Measurements from ENCODE around the gene PLEKHG5. TPM values are rescaled to one million over a fixed set of nuclear protein-coding genes. Genes with fewer than 3 reads are reported as not detected.

PLEKHG5 gene
- total RNA-seq, 2 donors from 2014 or later, result 2.8 to 3.9 TPM

- H3K9me3 Mint-ChIP-seq, result no peaks in the 10 kb centered on the region
- H3K36me3 Mint-ChIP-seq, result no peaks in the 10 kb centered on the region
- H3K27ac Mint-ChIP-seq, result no peak overlapping the region
- ATAC-seq, result no peak
- DNase-seq (ENCODE audit: low spot score in 2 of 2), result no peak
These were observed 16.6 kb downstream of the PLEKHG5 start for GRCh38 chr1:6474815-6475282.

GRCh38 chr1:6473974-6474814 is 17.3 kb downstream of the PLEKHG5 start:
- no peak for DNase-seq (ENCODE audit: low spot score in 2 of 2)
- Mint-ChIP-seq H3K9me3 (no peaks in the 10 kb centered on the region), H3K36me3 (no peaks in the 10 kb centered on the region), H3K27ac (no peak overlapping the region)
- no peak for ATAC-seq

- Mint-ChIP-seq H3K36me3 (no peaks in the 10 kb centered on the region), H3K27ac (no peak overlapping the region), H3K9me3 (no peaks in the 10 kb centered on the region)
- ATAC-seq, result no peak
- no peak for DNase-seq (ENCODE audit: low spot score in 2 of 2)
These were observed 18.3 kb downstream of the PLEKHG5 start for GRCh38 chr1:6473156-6473555.

GRCh38 chr1:6472391-6472790 is 19.1 kb downstream of the PLEKHG5 start:
- Mint-ChIP-seq H3K9me3 (no peaks in the 10 kb centered on the region), H3K36me3 (no peaks in the 10 kb centered on the region), H3K27ac (no peak overlapping the region)
- DNase-seq (ENCODE audit: low spot score in 2 of 2) (no peak), ATAC-seq (no peak)

GRCh38 chr1:6471970-6472368 is 19.5 kb downstream of the PLEKHG5 start:
- ATAC-seq (no peak), DNase-seq (ENCODE audit: low spot score in 2 of 2) (no peak)
- Mint-ChIP-seq H3K27ac (no peak overlapping the region), H3K9me3 (no peaks in the 10 kb centered on the region), H3K36me3 (no peaks in the 10 kb centered on the region)

DNA sequence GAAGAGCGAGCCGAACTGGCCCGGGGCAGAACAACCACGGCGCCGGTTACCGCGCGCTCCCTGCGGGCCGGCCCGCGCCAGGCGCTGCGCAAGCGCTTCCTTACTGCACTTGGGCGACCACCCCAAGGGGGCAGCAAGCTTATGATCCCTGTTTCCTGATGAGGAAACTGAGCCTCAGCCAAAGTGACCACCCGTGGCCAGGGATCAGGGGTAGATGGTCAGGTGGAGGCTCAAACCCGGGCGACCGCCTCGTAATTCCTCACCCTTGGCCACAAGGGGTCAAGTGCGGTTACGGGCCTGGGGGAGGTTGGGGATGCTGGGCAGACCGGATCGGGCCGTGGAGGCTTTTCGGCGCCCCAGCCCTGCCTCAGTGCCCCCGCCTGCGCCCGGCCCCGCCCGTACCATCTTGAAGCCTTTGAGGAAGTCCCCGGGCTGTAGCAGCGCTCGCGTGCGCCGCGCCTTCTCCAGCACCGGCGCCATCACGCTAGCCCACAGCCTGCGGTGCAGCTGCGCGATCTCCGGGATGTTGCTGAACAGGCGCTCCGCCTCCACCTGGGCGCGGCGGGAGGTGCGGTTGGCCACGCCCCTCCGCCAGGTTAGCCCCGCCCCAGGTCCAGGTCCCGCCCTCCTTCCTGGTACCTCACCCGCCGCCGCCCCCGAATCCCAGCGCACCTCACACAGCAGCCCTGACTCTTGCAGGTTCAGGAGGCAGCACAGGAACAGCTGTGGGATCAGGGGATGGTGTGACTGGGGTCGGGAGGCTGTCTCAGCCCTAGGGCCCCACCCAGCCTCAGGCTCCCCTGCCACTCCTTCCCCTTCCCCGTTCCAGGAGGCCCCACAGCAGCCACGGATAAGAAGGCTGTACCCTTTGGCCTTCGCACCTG is 20.1 kb downstream of the PLEKHG5 start:
- H3K27ac Mint-ChIP-seq, result no peak overlapping the region
- H3K36me3 Mint-ChIP-seq, result no peaks in the 10 kb centered on the region
- no peaks in the 10 kb centered on the region for H3K9me3 Mint-ChIP-seq
- no peak for ATAC-seq
- DNase-seq (ENCODE audit: low spot score in 2 of 2), result no peak

DNA sequence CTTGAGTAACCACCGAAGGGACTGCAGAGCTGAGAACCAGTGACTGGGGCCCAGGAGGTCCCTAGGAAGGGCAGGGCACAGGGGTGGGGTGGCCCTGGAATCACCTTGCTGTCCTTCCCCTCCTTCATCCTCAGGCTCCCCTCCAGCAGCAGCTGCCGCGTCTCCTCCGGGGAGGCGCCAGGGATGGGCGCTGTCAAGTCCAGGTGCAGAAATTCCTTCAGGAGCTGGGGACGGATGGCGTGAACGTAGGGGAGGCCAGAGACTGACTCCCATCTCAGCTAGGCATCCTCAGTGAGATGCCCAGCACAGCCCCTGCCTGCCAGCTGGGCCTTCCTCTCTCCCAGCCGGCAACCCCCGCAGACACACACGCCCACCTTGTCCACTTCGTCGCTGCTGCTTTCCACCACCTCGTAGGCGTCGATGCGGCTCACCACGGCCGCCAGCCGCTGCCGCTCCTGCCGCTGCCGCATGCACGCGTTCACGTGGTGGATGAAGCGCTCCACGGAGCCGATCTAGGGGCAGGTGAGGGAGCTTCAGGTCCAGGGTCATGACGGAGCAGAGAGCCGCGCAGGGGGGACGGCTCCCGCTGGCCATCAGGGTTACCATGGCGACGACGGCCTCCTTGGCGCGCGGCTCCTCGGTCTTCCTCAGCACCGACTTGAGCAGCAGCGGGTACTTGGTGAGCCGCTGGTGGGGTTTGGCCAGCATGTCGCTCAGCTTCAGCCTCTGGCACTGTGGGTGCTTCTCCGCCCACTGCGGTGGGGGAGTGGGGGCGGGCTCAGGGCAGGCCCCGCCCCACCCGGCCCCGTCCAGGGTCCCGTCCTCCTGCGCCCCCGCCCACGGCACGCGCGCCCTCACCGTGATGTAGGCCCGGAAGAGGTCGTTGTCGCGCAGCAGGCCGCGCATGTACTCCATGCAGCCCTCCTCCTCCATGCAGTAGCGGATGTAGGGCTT is 21.1 kb downstream of the PLEKHG5 start:
- no peaks in the 10 kb centered on the region for H3K9me3 Mint-ChIP-seq
- ATAC-seq (no peak), DNase-seq (ENCODE audit: low spot score in 2 of 2) (no peak)
- no peak overlapping the region for H3K27ac Mint-ChIP-seq
- no peaks in the 10 kb centered on the region for H3K36me3 Mint-ChIP-seq

DNA sequence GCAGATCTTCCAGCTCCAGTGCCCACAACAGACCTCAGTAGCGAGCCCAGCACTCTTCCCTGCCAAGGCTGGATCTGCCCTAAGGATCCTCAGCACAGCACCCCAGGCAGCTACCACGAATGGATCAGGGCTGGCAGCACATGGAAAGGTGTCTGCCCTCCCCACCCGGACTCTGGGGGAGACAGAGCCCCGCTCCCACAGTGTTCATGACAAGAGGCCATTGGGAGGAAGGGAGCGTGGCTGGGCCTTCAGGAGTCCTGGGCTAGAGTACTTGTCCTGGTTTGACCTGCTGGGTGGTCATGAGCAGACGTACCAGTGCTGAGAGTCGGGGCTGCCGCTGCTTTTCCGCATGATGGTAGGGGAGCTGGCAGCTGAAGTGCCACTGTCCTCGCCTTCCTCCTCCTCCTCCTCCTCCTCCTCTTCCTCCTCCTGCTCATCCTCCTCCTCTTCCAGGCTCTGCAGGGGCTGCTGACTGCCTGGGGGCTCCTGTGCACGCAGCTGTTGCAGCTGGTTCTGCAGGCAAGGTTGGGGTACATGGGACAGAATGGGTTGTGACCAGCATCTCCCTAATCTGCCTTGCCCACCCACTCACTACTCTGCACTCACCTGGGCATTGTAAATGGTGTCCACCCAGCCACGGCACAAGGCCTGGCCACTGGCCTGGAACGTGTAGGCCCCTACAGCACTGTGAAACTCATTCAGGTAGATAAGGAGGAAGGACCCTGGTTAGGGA is 22.6 kb downstream of the PLEKHG5 start:
- ATAC-seq (no peak), DNase-seq (ENCODE audit: low spot score in 2 of 2) (no peak)
- no peak overlapping the region for H3K27ac Mint-ChIP-seq
- H3K36me3 Mint-ChIP-seq, result peaks cover 7% of the 10 kb centered on the region in 2 donors
- no peaks in the 10 kb centered on the region for H3K9me3 Mint-ChIP-seq

GRCh38 chr1:6467744-6468688 is 23.5 kb downstream of the PLEKHG5 start:
- DNase-seq (ENCODE audit: low spot score in 2 of 2) (no peak), ATAC-seq (no peak)
- H3K9me3 Mint-ChIP-seq, result no peaks in the 10 kb centered on the region
- H3K27ac Mint-ChIP-seq, result no peak overlapping the region
- peaks cover 7 to 10% of the 10 kb centered on the region in 2 donors for H3K36me3 Mint-ChIP-seq

- DNase-seq (ENCODE audit: low spot score in 2 of 2) (no peak), ATAC-seq (no peak)
- Mint-ChIP-seq H3K36me3 (peaks cover 11 to 16% of the 10 kb centered on the region in 2 donors), H3K27ac (peak overlapping the region in 1 of 2 donors; percentile 92), H3K9me3 (no peaks in the 10 kb centered on the region)
These were observed 24.2 kb downstream of the PLEKHG5 start for GRCh38 chr1:6467224-6467623.

DNA sequence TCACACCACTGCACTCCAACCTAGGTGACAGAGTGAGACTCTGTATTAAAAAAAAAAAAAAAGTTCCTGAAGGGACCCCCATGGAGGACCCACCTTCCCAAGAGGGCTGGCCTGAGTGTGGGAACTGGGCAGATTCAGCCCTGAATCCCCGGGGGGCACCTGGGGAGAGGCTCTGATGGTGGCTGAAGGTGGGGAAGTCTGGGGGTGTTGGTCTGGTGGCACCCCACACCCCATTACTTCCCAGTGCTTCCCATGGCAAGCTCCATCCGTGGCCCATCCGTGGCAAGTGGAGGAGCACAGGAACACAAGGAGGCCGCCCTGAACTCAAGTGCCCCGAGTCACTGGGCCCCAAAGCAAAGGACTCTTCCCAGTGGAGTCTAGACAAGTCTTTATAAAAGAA is 24.7 kb downstream of the PLEKHG5 start:
- ATAC-seq (no peak), DNase-seq (ENCODE audit: low spot score in 2 of 2) (no peak)
- Mint-ChIP-seq H3K27ac (peak overlapping the region in 1 of 2 donors; percentile 92), H3K9me3 (no peaks in the 10 kb centered on the region), H3K36me3 (peaks cover 12 to 19% of the 10 kb centered on the region in 2 donors)

DNA sequence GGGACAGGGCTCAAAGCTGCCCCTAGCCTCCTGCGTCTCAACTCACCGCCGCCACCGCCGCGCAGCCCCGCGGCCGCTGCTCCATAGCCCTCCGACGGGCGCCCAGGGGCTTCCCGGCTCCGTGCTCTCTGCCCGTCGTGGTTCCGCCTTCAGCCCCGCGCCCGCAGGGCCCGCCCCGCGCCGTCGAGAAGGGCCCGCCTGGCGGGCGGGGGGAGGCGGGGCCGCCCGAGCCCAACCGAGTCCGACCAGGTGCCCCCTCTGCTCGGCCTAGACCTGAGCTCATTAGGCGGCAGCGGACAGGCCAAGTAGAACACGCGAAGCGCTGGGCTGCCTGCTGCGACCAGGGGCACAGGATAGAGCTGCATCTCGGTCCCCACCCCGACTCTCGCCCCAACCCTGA is 25.4 kb downstream of the PLEKHG5 start, which contains the start of gene TNFRSF25:
TSS of gene TNFRSF25 (minus strand) at position 151 of the 400 bp plus-strand sequence. CDS start at position 85, 66 bp downstream.
- no peaks in the 10 kb centered on the region for H3K9me3 Mint-ChIP-seq

DNA sequence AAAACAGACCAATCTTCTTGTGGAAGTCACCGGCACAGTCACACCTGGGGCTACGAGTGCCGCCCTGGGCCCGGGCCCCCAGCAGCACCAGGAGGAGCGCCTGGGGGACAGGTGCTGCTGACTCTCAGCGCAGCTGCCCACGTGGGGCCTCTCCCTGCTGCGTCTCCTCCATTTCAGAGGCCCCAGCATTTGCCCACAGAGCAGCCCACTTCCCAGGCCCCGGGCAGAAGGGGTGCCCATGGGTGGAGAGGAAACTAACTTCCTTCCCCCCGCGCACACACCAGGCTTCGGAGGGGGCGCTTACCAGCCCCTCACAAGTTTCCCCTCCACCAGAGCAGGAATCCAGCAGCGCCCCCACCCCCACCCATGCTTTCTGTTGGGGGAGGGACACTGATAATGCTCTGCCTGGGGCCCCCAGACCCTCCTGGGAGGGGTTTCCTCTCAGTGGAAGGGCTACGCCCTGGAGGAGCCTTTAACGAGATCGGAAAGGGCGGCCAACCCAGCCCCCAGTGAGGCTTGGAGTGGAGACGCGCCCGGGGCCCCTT is 25.9 kb downstream of the PLEKHG5 start:
- Mint-ChIP-seq H3K9me3 (no peaks in the 10 kb centered on the region), H3K27ac (peak overlapping the region; percentile 44 to 92), H3K36me3 (peaks cover 12 to 19% of the 10 kb centered on the region in 2 donors)
- peak in 1 of 2 donors; percentile 58 for DNase-seq (ENCODE audit: low spot score in 2 of 2)
- peak; percentile 55 to 56 for ATAC-seq

More for the DNA sequence above, 25.4 kb downstream of the PLEKHG5 start, which contains the start of gene TNFRSF25:
- H3K36me3 Mint-ChIP-seq, result peaks cover 12 to 19% of the 10 kb centered on the region in 2 donors
- peak within 1 kb of the TSS; percentile 44 to 92 for H3K27ac Mint-ChIP-seq
- ATAC-seq (peak; percentile 75 to 83), DNase-seq (ENCODE audit: low spot score in 2 of 2) (peak; percentile 56 to 75)

- no peak for ATAC-seq
- Mint-ChIP-seq H3K27ac (peak overlapping the region; percentile 66 to 92), H3K36me3 (peaks cover 12 to 19% of the 10 kb centered on the region in 2 donors), H3K9me3 (no peaks in the 10 kb centered on the region)
- no peak for DNase-seq (ENCODE audit: low spot score in 2 of 2)
These were observed 26.6 kb downstream of the PLEKHG5 start for GRCh38 chr1:6464915-6465314.
